Breast epithelium (tissue), 4 donors: ENCODE data around the gene ZNF81. TPM values are rescaled to one million over a fixed set of nuclear protein-coding genes. Genes with fewer than 3 reads are reported as not detected.
"Not testable (repeated sequence)": the region's sequence is repeated elsewhere in the genome, so short reads cannot be mapped to it uniquely, and the experiment has no call there.

ENCODE experiments used
- DNase-seq, 2 donors: peaks; one replicate each; pipeline ENCODE4 v3.0.0-alpha.2; 2019; ENCODE audit warnings: low spot score in 2 of 2
- H3K27ac ChIP-seq, 2 donors: fragments of 200-600 bp; sonication (generic) in 1 of 2; one replicate each; pipeline ENCODE4 v1.5.1; 2016 to 2019; ENCODE audit warnings: mild to moderate bottlenecking in 1 of 2
- H3K27me3 ChIP-seq, 2 donors: fragments of 200-600 bp; sonication (generic) in 1 of 2; one replicate each; pipeline versions ENCODE4 v1.5.1 to v1.6.0; 2017 to 2019; ENCODE audit warnings: control low read depth in 1 of 2, mild to moderate bottlenecking in 1 of 2
- H3K36me3 ChIP-seq: fragments of 200-600 bp; one replicate; pipeline ENCODE4 v1.5.1; 2019
- H3K4me1 ChIP-seq, 2 donors: fragments of 200-600 bp; sonication (generic); one replicate each; pipeline ENCODE4 v1.5.1; 2016 to 2019; ENCODE audit warnings: control low read depth in 1 of 2
- H3K4me3 ChIP-seq, 3 donors: fragments of 200-600 bp; sonication (generic); 1 replicate in 2 of 3; 2 replicates in 1 of 3; pipeline ENCODE4 v1.5.1; 2016 to 2019; ENCODE audit warnings: mild to moderate bottlenecking in 3 of 3, moderate library complexity in 2 of 3
- H3K9me3 ChIP-seq, 2 donors: fragments of 200-600 bp; sonication (generic) in 1 of 2; one replicate each; pipeline ENCODE4 v1.5.1; 2016 to 2019; ENCODE audit warnings: control low read depth in 1 of 2
- CTCF ChIP-seq, 3 donors: fragments of 450-650 bp; IDR thresholded peaks; one replicate each; pipeline ENCODE4 v1.5.1; 2016 to 2017; ENCODE audit warnings: antibody characterized with exemption in 3 of 3, mild to moderate bottlenecking in 3 of 3, moderate library complexity in 3 of 3
- POLR2A ChIP-seq: fragments of 450-650 bp; IDR thresholded peaks from one replicate; pipeline ENCODE4 v1.6.1; 2016; ENCODE audit warnings: antibody characterized with exemption, mild to moderate bottlenecking, moderate library complexity
- POLR2AphosphoS5 ChIP-seq, 3 donors: sonication (generic); formaldehyde crosslinking; IDR thresholded peaks; one replicate each; pipeline ENCODE4 v1.6.1; 2017; ENCODE audit warnings: antibody characterized with exemption in 3 of 3
- intact Hi-C: fragments of 100-400 bp; cut with DNase I; formaldehyde crosslinking; loops from one replicate; pipeline ENCODE4 v1.15.1; 2023; ENCODE audit warnings: low total_unique reads
- total RNA-seq, 3 donors: library from RNA; depleted of rRNA; stranded (reverse); fragments of >200 nt; gene quantifications; one replicate each; pipeline ENCODE4 v1.1.0, GENCODE V29; 2016

Gene ZNF81
- total RNA-seq, 3 donors from 2014 or later = 6.4 to 11.1 (median 10.2) TPM

- TF ChIP-seq POLR2AphosphoS5 (IDR thresholded peaks at IDR 0.05) = no peak
- TF ChIP-seq CTCF (IDR thresholded peaks at IDR 0.05) = no peak
- no peak for TF ChIP-seq POLR2A
- H3K4me1 ChIP-seq = no peaks in the 10 kb centered on the region
- intact Hi-C loops = no loop called here
- no peak overlapping the region for H3K27ac ChIP-seq
- no peak overlapping the region for H3K4me3 ChIP-seq
- peaks cover 0 to 36% of the 10 kb centered on the region in 2 donors for H3K27me3 ChIP-seq
- no peaks in the 10 kb centered on the region for H3K9me3 ChIP-seq
- no peaks in the 10 kb centered on the region for H3K36me3 ChIP-seq
- DNase-seq = no peak
Measured at GRCh38 chrX:47804315-47804714, 32.4 kb upstream of the ZNF81 start.

GRCh38 chrX:47805844-47806243, 30.9 kb upstream of the ZNF81 start:
- intact Hi-C loops = not testable (repeated sequence)

DNA sequence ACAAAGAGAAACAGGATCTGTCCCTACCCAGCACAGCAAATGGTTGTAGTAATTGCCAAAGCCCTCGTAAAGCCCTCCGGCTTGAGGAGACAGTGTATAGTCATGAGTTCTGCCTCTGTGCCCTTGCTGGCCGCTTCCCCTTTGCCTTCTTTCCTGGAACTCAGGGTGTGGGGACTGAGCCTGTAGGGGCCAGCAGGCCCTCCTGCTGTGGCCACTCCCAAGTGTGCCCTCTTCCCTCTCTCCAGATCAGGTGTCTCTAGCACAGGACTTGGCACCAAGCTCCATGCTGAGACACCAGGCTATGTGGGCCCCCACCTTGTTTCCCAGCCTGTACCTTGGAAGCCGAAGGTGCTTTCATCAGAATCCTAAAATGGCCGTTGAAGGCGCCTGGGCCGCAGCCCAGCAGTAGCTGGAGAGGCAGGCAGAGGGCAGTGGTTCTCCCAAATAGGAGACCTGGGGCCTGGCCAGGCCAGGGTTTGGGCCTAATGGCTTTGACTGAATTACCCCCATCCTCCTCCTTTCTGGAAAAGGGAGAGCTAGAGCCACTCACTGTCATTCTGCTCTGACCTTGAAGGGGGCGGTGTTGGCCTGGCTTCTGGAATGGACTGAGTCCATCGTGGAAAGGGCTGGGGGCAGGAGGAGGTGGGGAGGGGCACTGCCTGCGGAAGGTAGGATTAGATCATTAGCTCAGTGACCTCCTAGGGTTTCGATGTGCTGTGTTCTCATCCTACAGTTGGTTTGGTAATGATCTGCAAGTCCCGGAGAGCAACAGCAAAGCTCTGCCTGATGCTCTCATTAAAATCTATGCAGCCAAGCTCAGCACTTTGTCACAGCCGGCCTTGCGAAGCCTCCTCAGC, 30.1 kb upstream of the ZNF81 start:
- H3K36me3 ChIP-seq, H3K4me1 ChIP-seq, intact Hi-C loops, H3K4me3 ChIP-seq, H3K9me3 ChIP-seq, H3K27ac ChIP-seq, DNase-seq: not testable (repeated sequence)
- peaks cover 0 to 33% of the 10 kb centered on the region in 2 donors for H3K27me3 ChIP-seq

More at GRCh38 chrX:47805844-47806243, 30.9 kb upstream of the ZNF81 start:
- H3K36me3 ChIP-seq, DNase-seq, H3K4me1 ChIP-seq, H3K9me3 ChIP-seq, H3K27ac ChIP-seq, H3K4me3 ChIP-seq: not testable (repeated sequence)
- H3K27me3 ChIP-seq = peaks cover 0 to 36% of the 10 kb centered on the region in 2 donors

- H3K4me3 ChIP-seq, H3K4me1 ChIP-seq, H3K27ac ChIP-seq, intact Hi-C loops, H3K9me3 ChIP-seq, DNase-seq, H3K36me3 ChIP-seq: not testable (repeated sequence)
- H3K27me3 ChIP-seq = peaks cover 0 to 27% of the 10 kb centered on the region in 2 donors
Measured at GRCh38 chrX:47807272-47807538, 29.5 kb upstream of the ZNF81 start.

GRCh38 chrX:47807548-47807947, 29.2 kb upstream of the ZNF81 start:
- H3K4me3 ChIP-seq = no peak overlapping the region
- H3K27ac ChIP-seq = no peak overlapping the region
- intact Hi-C loops = no loop called here
- no peaks in the 10 kb centered on the region for H3K36me3 ChIP-seq
- DNase-seq = no peak
- no peaks in the 10 kb centered on the region for H3K9me3 ChIP-seq
- TF ChIP-seq CTCF (IDR thresholded peaks at IDR 0.05) (no peak), POLR2A (no peak), POLR2AphosphoS5 (IDR thresholded peaks at IDR 0.05) (no peak)
- peaks cover 0 to 27% of the 10 kb centered on the region in 2 donors for H3K27me3 ChIP-seq
- H3K4me1 ChIP-seq = no peaks in the 10 kb centered on the region

DNA sequence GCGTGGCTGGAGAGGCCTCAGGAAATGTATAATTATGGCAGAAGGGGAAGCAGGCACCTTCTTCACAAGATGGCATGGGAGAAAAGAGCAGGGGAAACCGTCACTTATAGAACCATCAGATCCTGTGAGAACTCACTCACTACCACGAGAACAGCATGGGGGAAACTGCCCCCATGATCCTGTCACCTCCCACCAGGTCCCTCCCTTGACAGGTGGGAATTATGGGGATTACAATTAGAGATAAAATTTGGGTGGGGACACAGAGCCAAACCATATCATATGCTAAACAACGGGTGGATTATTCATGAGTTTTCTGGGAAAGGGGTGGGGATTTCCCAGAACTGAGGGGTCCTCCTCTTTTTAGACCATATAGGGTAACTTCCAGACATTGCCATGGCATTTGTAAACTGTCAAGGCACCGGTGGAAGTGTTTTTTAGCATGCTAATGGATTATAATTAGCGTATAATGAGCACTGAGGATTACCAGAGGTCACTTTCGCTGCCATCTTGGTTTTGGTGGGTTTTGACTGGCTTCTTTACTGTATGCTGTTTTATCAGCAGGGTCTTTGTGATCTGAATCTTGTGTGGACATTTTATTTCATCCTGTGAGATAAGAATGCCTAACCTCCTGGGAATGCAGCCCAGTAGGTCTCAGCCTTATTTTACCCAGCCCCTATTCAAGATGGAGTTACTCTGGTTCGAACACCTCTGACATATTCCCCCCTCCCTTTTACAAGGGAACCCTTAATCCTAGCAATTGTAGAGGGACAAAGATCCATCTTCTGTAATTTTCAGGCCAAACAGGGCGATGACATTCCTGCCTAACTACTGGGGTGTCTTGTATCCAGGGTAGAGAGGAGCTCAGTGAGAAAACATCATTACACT, 27.6 kb upstream of the ZNF81 start:
- Histone ChIP-seq H3K4me3 (no peak overlapping the region), H3K9me3 (no peaks in the 10 kb centered on the region), H3K27ac (no peak overlapping the region), H3K4me1 (no peaks in the 10 kb centered on the region), H3K36me3 (no peaks in the 10 kb centered on the region), H3K27me3 (peaks cover 0 to 22% of the 10 kb centered on the region in 2 donors)
- TF ChIP-seq POLR2A (no peak), CTCF (IDR thresholded peaks at IDR 0.05) (no peak), POLR2AphosphoS5 (IDR thresholded peaks at IDR 0.05) (no peak)
- intact Hi-C loops = no loop called here
- no peak for DNase-seq
